Hepatocyte (in vitro differentiated cells): Measurements from ENCODE around the gene ZNF670. TPM values are rescaled to one million over a fixed set of nuclear protein-coding genes. Genes with fewer than 3 reads are reported as not detected.

Experiments
- DNase-seq: peaks from one replicate; pipeline ENCODE4 v3.0.0-alpha.2; 2016; ENCODE audit warnings: low spot score
- H2AFZ ChIP-seq: fragments of 200-600 bp; sonication (generic); 2 replicates; pipeline ENCODE4 v1.6.0; 2016; ENCODE audit warnings: antibody characterized with exemption, mild to moderate bottlenecking
- H3K27ac ChIP-seq: fragments of 200-600 bp; sonication (generic); 2 replicates; pipeline ENCODE4 v1.5.1; 2016; ENCODE audit warnings: mild to moderate bottlenecking
- H3K27me3 ChIP-seq: fragments of 200-600 bp; sonication (generic); 2 replicates; pipeline ENCODE4 v1.6.1; 2016
- H3K36me3 ChIP-seq: fragments of 200-600 bp; sonication (generic); replicated peaks from 2 replicates; pipeline ENCODE4 v1.5.1; 2016; ENCODE audit warnings: low read depth; ENCODE audit not compliant: insufficient read depth
- H3K4me1 ChIP-seq: fragments of 200-600 bp; sonication (generic); 2 replicates; pipeline ENCODE4 v1.5.1; 2016; ENCODE audit warnings: mild to moderate bottlenecking, moderate library complexity; ENCODE audit not compliant: insufficient read depth
- H3K4me2 ChIP-seq: fragments of 200-600 bp; sonication (generic); 2 replicates; pipeline ENCODE4 v1.6.0; 2016
- H3K4me3 ChIP-seq: fragments of 200-600 bp; sonication (generic); 2 replicates; pipeline ENCODE4 v1.5.1; 2016; ENCODE audit warnings: mild to moderate bottlenecking
- H3K79me2 ChIP-seq: fragments of 200-600 bp; sonication (generic); 2 replicates; pipeline ENCODE4 v1.6.0; 2017; ENCODE audit warnings: mild to moderate bottlenecking
- H3K9me2 ChIP-seq: fragments of 200-600 bp; sonication (generic); replicated peaks from 2 replicates; pipeline ENCODE4 v1.6.0; 2017; ENCODE audit warnings: mild to moderate bottlenecking; ENCODE audit not compliant: insufficient read depth
- H3K9me3 ChIP-seq: fragments of 200-600 bp; sonication (generic); 2 replicates; pipeline ENCODE4 v1.5.1; 2016; ENCODE audit warnings: low read depth, mild to moderate bottlenecking
- H4K20me1 ChIP-seq: fragments of 200-600 bp; sonication (generic); 2 replicates; pipeline ENCODE4 v1.6.0; 2016; ENCODE audit warnings: mild to moderate bottlenecking; ENCODE audit not compliant: insufficient read depth, poor library complexity, severe bottlenecking
- EZH2 ChIP-seq: fragments of 200-600 bp; sonication (generic); IDR thresholded peaks from 2 replicates; pipeline ENCODE4 v1.6.1; 2016; ENCODE audit warnings: antibody characterized with exemption, mild to moderate bottlenecking, borderline replicate concordance
- EZH2phosphoT487 ChIP-seq: fragments of 200-600 bp; sonication (generic); IDR thresholded peaks from one replicate; pipeline ENCODE4 v1.6.1; 2018; ENCODE audit warnings: antibody characterized with exemption, mild to moderate bottlenecking, low read depth, moderate library complexity; ENCODE audit not compliant: unreplicated experiment, severe bottlenecking
- WGBS: methylation state at CpG from one replicate; pipeline ENCODE4 v1.1.6; 2016; ENCODE audit warnings: low lambda C conversion rate; ENCODE audit errors: missing lambda C conversion rate; 5-methylcytosine and 5-hydroxymethylcytosine counted together
- polyA plus RNA-seq: library from polyadenylated mRNA; unstranded; fragments of >200 nt; fragmentation: Nextera tagmentation; extraction: Ambion mirVana; gene quantifications from 2 replicates; pipeline ENCODE4 v1.2.1, GENCODE V29; 2016
- total RNA-seq: library from RNA; depleted of rRNA; stranded (reverse); fragments of >200 nt; gene quantifications from 2 replicates; pipeline ENCODE4 v1.2.3, GENCODE V29; 2014
- TF ChIP-seq, protein P1 (sequence below): fragments of 200-600 bp; sonication (generic); IDR thresholded peaks from 2 replicates; pipeline ENCODE4 v1.5.1; 2016; ENCODE audit warnings: antibody characterized with exemption, mild to moderate bottlenecking; ENCODE audit not compliant: poor library complexity

ZNF670 gene
- total and polyA plus RNA-seq, 2 experiments from 2014 or later = 5.5 to 5.8 TPM

DNA sequence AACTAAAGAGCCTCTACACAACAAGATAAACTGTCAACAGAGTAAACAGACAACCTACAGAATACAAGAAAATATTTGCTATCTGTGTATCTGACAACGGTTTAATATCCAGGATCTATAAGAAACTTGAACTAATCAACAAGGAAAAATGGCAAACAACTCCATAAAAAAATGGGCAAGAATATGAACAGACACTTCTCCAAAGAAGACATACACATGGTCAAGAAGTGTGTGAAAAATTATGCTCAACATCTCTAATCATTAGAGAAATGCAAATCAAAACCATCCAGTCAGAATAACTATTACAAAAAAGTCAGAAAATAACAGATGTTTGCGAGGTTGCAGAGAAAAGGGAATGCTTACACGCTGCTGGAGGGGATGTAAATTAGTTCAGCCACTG, 8.0 kb downstream of the ZNF670 start:
- 83% methylated on average over 3 of the region's 3 CpGs for WGBS

DNA sequence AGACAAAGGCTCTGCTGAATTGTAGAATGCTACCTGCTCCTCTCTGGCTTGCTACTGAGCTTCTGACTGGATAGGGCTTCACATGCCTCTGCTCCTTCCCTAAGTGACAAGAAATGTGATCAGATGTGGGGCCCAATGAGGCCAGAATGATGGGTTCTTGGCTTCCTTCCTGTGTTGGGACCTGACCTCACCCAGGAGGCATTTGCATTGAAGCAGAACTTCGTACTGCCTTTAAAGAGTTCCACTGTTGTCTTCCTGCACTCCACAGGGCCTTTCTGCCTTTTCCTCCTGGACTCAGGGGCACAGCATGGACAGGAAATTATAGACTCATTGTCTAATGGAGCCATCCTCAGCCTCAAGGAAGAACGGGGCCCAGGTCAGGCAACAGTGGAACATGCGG, 14.3 kb downstream of the ZNF670 start:
- DNase-seq = no peak
- no peaks in the 10 kb centered on the region for H3K4me1 ChIP-seq

More for the DNA sequence above, 8.0 kb downstream of the ZNF670 start:
- Histone ChIP-seq H3K4me2 (no peak overlapping the region), H3K4me1 (no peaks in the 10 kb centered on the region), H2AFZ (no peak overlapping the region), H3K9me3 (peaks cover 8% of the 10 kb centered on the region), H4K20me1 (no peaks in the 10 kb centered on the region), H3K36me3 (no peaks in the 10 kb centered on the region), H3K4me3 (no peak overlapping the region), H3K27me3 (no peaks in the 10 kb centered on the region), H3K79me2 (peaks cover 85% of the 10 kb centered on the region), H3K27ac (no peak overlapping the region), H3K9me2 (no peaks in the 10 kb centered on the region)
- no peak for DNase-seq
- TF ChIP-seq EZH2phosphoT487 = no peak
- TF ChIP-seq, protein P1, sequence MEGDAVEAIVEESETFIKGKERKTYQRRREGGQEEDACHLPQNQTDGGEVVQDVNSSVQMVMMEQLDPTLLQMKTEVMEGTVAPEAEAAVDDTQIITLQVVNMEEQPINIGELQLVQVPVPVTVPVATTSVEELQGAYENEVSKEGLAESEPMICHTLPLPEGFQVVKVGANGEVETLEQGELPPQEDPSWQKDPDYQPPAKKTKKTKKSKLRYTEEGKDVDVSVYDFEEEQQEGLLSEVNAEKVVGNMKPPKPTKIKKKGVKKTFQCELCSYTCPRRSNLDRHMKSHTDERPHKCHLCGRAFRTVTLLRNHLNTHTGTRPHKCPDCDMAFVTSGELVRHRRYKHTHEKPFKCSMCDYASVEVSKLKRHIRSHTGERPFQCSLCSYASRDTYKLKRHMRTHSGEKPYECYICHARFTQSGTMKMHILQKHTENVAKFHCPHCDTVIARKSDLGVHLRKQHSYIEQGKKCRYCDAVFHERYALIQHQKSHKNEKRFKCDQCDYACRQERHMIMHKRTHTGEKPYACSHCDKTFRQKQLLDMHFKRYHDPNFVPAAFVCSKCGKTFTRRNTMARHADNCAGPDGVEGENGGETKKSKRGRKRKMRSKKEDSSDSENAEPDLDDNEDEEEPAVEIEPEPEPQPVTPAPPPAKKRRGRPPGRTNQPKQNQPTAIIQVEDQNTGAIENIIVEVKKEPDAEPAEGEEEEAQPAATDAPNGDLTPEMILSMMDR = no peak
- TF ChIP-seq EZH2 = no peak

DNA sequence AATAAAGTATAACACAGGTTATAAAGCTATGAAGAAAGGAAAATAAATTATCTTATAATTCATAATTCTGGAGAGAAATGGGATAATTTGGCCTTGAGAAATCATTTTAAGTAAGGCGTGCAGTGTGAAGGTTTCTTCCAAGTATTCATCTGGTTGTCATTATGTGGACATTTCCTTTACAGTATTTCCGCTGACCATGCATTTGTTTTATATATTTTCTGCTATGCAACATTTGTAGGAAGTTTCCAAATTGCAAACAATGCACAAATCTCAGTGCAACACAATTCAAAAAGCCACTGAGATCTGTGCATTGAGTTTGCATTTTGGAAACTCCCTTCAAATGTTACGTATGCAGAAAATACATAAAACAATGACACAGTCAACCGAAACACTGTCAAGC, 17.8 kb downstream of the ZNF670 start:
- Histone ChIP-seq H3K27me3 (no peaks in the 10 kb centered on the region), H3K4me3 (no peak overlapping the region), H3K27ac (no peak overlapping the region), H4K20me1 (no peaks in the 10 kb centered on the region), H3K4me2 (no peak overlapping the region), H3K4me1 (no peaks in the 10 kb centered on the region), H3K9me2 (no peaks in the 10 kb centered on the region), H3K36me3 (no peaks in the 10 kb centered on the region), H3K9me3 (peaks cover 15% of the 10 kb centered on the region), H3K79me2 (peaks cover 88% of the 10 kb centered on the region), H2AFZ (no peak overlapping the region)
- DNase-seq = no peak
- TF ChIP-seq EZH2 (no peak), EZH2phosphoT487 (no peak)
- TF ChIP-seq, protein P1 = no peak
- 94% methylated on average over 4 of the region's 4 CpGs for WGBS

More for the DNA sequence above, 14.3 kb downstream of the ZNF670 start:
- no peak overlapping the region for H2AFZ ChIP-seq
- H3K4me3 ChIP-seq = no peak overlapping the region
- no peaks in the 10 kb centered on the region for H3K9me2 ChIP-seq
- no peaks in the 10 kb centered on the region for H4K20me1 ChIP-seq
- H3K36me3 ChIP-seq = no peaks in the 10 kb centered on the region
- H3K27ac ChIP-seq = no peak overlapping the region
- TF ChIP-seq EZH2phosphoT487 = no peak
- TF ChIP-seq, protein P1 = no peak
- no peak for TF ChIP-seq EZH2
- peaks cover 84% of the 10 kb centered on the region for H3K79me2 ChIP-seq
- H3K4me2 ChIP-seq = no peak overlapping the region
- WGBS = 96% methylated on average over 3 of the region's 3 CpGs
- no peaks in the 10 kb centered on the region for H3K27me3 ChIP-seq
- peaks cover 2% of the 10 kb centered on the region for H3K9me3 ChIP-seq

DNA sequence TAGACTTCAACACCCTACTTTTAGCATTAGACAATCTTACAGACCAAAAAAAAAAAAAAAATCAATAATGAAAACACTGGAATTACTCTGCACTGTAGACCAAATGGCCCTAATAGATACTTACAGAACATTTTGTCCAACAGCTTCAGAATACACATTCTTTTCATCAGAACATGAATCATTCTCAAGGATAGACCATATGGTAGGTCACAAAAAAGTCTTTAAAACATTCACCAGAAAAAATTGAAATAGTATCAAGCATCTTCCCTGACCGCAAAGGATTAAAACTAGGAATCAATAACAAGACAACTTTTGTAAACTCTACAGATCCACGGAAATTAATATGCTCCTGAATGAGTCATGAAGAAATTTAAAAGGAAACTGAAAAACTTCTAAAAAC, 22.5 kb downstream of the ZNF670 start:
- peaks cover 83% of the 10 kb centered on the region for H3K79me2 ChIP-seq

More for the DNA sequence above, 22.5 kb downstream of the ZNF670 start:
- Histone ChIP-seq H3K9me3 (peaks cover 34% of the 10 kb centered on the region), H3K36me3 (no peaks in the 10 kb centered on the region), H3K4me2 (no peak overlapping the region), H3K27me3 (no peaks in the 10 kb centered on the region), H3K9me2 (no peaks in the 10 kb centered on the region), H2AFZ (no peak overlapping the region), H4K20me1 (no peaks in the 10 kb centered on the region), H3K27ac (no peak overlapping the region), H3K4me1 (no peaks in the 10 kb centered on the region), H3K4me3 (no peak overlapping the region)
- DNase-seq = no peak
- TF ChIP-seq EZH2phosphoT487 = no peak
- TF ChIP-seq, protein P1 = no peak
- TF ChIP-seq EZH2 = no peak
- 100% methylated on average over 2 of the region's 2 CpGs for WGBS
